GM18505 (cell line): Measurements from ENCODE around the gene TMEM164.
A peak's percentile ranks its signal among the peaks of the same experiment; 100 is the strongest.

ENCODE experiments used
- ATAC-seq: cut with Tn5 transposase; IDR thresholded peaks from one replicate; pipeline ENCODE4 v1.9.1; 2021; ENCODE audit not compliant: unreplicated experiment
- POLR2A ChIP-seq: IDR thresholded peaks from 4 replicates; pipeline ENCODE4 v1.6.1; 2011; ENCODE audit warnings: borderline replicate concordance; ENCODE audit not compliant: insufficient read depth, insufficient read length; ENCODE audit errors: extremely low read depth

TMEM164 gene

DNA sequence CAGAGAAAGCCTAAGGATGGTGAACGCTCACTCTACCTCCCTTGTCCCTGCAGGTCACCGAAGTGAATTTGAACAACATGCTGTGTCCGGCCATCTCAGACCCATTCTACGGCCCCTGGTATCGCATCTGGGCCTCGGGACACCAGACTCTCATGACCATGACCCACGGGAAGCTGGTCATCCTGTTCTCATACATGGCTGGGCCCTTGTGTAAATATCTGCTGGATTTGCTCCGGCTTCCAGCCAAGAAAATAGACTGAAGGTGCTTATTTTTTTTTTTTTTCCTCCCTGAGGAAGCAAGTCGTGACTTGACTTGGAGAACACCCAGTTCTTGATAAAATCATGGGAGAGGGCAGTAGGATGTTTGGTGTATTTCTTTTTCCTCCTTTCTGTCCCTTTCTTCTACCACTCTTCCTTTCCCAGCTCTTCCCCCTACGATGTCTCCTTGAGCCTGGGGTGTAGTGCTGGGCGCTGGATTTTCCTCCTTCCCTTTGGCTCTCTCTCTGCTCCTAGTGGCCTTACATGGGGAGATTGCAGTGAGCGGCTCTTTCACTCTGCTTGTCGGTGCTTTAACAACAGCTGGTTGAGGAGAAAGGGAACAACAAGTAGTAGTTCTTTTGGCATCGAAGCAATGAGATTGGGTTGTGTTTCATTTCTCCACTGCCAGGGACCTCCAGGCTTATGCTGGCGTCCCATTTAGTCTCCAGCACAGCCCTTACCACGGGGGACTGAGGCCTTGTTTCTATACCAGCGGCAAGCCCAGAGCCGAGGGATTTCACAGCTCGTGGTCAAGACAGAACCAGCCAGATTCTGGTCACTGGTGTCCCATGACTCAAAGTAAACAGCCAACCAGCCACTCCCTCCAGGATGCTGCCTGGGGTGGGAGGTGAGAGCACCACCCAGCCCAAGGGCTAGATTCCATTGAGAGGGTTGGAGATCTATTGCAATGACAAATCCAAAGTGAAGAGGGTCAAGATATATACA lies 170.6 kb downstream of the TMEM164 start:
- no peak for ATAC-seq
- no peak for TF ChIP-seq POLR2A

DNA sequence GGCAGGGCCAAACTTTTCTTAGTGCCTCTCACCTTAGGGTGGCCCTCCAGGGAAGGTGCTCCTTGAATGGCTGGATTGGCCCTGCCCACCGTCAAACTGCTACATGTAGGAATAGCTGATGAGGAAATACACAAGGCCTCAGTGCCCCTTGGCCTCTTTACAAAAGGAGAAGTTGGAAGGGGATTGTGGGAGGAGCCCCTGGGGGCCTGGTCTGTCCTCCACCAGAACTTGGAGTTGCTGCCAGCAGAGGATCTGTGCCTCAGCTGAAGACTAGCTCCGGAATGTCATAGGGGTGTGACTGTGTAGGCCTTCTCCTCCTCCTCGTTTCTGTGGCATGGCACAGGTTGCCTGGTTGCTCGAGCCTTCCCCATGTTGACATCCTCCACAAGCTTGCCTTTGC lies 172.2 kb downstream of the TMEM164 start:
- no peak for ATAC-seq

DNA sequence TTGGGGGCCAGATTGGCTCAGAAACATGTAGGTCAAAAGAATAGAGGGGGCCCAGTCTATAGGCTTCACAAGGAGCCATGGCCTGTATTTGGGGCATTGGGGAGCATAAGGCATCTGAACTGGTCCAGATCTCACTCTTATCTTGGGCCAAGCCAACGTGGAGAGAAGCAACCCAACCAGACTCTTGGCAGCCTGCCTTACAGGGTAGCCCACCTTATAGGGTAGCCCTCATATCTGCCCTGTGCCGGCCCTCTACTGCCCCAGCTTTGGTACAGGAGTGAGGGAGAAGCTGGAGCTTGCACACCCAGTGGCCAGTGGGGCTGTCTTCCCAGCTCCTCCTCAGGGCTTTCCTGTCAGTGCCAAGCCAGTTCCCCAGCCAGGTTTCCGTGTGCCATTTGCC lies 172.8 kb downstream of the TMEM164 start:
- no peak for ATAC-seq
- no peak for TF ChIP-seq POLR2A

More for the DNA sequence above, 172.2 kb downstream of the TMEM164 start:
- TF ChIP-seq POLR2A, result no peak

DNA sequence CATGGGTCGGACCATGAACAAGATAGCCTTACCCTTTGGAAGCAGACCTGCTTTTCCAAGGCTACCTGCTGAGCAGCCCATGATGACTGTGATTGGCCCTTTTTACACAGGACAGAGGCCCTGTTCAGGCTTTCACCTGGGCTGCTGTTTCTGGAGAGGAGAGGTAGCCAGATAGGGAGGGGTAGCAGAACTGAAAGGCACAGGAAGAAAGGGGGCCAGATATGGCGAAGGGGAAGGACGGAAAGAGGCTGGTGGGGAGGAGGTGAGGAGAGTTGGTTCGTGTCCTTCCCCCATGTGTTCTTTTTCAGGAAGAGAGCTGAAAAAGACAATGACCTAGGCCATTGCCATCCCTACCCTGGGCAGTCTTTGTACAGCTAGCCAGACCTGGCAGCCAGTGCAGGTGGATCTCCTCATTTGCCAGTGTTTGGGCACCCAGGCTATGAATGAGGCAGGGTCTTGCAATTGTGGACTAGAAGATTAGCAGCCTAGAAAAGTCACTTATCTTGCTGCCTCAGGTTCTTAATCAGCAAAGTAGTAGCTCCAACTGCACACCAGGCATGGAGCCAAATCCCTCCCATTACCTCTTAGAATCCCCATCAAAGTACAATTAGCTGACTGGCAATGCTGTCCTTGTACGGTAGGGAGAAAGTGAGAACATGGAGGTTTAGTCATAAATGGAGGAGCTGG lies 175.4 kb downstream of the TMEM164 start:
- TF ChIP-seq POLR2A, result no peak
- ATAC-seq, result no peak

DNA sequence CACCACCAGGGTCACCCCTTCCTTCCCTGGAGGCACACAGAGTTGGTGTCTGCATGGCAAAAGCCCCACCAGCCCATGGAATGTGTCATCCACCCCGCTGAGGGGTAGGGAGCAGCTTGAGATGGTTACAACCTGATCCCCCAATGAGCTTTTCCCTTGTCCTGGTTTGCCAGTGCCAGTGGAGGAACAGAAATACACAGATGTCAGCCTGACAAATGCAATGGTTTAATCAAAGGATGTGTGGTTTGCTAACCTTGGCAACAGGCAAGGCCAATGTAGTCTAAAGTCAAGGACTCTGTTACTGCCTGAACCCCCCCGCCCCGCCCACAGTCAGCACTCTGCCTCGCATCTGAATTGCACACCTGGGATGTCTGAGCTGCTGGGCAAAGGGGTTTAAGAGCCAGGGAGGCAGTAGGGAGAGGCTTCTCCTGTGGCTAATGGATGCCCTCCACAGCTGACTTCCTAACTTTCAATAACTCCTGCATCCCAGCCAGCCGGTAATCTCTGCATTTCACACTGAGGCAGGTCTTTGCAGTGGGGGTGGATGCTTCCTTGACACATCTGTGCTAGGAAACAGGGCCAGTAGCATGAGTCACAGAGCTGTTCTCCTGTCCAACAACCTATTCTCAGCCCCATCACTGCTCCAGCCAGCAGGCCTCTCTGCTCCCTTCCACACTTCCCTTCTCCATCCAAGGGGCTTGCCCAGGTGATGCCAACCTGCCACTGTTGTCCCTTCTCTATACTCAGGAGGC lies 177.4 kb downstream of the TMEM164 start:
- peak; percentile 22 for ATAC-seq
- TF ChIP-seq POLR2A, result no peak

DNA sequence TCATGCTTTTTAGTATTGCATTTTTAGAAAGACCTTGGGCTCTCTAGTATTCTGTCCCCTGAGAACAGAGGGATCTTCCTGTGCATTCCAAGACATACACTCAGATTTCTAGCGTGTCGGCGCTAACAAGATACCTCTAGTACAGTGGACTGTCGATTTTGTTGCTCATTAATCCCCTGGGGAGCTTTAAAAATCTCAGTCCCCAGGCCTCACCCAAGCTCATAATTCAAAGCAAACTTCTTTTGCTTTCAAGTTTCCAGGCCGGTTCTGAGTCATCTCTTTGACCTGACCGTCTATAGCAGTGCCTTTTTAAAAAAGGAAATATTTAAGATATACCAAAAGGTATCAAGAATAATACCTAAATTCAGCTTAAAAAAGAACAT lies 178.0 kb downstream of the TMEM164 start:
- TF ChIP-seq POLR2A, result no peak
- peak; percentile 62 for ATAC-seq

DNA sequence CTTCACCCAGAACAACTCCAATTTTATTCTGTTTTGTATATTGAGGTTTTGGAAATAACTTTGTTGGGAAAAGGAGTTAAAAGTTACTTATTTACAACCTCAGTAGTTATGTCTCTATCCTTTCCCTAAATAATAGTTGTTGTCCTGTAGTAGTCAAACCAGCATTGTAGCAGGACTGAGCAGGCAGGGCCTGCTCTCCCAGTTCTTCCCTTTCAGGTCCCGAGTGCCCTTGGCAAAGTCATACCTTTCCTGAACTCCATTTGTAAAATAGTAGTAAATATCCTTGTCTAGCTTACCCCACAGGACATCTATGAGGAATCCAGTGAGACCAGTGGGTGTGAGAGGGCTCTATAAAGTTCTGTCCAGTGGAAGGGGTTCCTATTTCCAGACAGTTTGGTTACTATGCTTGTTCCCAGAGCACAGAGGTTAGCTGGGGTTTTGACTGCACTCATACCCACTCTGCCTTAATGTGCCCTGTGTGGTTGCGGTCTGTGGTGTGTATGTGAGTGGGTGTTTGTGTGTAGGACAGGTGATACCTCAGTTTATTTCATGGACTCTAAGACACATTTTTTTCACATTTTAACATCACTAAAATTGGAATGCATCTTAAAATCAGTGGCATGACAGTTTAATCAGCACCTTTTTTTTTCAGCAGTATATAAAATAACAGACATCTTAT lies 178.7 kb downstream of the TMEM164 start:
- TF ChIP-seq POLR2A, result no peak
- no peak for ATAC-seq

DNA sequence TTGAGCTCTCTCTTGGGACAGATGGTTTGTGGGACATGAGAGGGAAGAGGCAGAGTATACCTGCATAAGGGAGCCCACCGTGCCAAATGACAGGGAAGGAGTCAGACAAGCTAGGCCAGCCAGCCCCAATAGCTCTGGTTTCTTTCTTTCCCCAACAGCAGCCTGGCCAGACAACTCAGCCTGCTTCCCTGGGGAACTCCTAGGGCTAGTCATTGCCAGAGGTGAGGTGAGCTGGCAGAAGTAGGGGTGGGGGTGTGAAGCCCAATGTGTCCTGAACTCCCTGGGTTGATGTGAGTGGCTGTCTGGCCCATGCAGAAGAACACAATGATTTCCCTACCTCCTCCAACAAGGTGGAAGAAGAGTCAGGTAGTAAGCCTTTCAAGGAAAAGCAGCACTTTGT lies 179.4 kb downstream of the TMEM164 start:
- TF ChIP-seq POLR2A, result no peak
- ATAC-seq, result no peak

DNA sequence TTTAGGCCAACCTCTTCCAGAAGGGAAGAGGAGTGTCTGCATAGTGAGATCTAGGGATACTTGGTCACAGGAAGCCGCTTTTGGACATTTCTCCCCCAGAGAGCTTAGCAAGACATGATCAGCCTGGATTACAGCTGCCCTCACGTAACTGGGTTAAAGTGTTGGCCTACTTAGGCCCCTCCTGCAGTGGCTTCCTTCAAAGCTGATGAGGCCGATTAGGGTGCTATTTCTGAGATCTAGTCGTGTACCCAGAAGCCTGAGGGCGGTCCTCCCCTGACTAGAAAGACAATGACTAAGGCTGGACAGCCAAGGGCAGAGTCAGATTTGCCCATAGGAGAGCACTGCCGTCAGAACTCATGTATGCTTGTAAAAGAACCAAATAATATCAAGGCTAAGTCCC lies 180.0 kb downstream of the TMEM164 start:
- no peak for TF ChIP-seq POLR2A
- ATAC-seq, result no peak

DNA sequence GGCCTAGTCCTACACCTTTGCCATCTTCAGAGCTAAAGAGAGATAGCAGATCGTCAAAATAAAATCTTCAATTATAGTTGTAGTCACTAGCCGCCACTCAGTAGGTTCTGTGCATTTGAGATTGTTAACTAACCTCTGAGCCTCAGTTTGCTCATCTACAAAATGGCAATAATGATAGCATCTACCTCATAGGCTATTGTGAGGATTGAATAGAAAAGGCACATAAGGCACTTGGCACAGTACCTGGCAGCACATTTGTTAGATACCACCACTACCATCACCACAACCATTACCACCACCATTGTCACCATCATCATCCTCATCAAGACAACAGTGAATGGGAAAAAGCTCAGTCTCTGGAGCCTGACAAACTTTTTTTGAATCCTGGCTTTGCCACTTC lies 180.4 kb downstream of the TMEM164 start:
- no peak for ATAC-seq
- no peak for TF ChIP-seq POLR2A

DNA sequence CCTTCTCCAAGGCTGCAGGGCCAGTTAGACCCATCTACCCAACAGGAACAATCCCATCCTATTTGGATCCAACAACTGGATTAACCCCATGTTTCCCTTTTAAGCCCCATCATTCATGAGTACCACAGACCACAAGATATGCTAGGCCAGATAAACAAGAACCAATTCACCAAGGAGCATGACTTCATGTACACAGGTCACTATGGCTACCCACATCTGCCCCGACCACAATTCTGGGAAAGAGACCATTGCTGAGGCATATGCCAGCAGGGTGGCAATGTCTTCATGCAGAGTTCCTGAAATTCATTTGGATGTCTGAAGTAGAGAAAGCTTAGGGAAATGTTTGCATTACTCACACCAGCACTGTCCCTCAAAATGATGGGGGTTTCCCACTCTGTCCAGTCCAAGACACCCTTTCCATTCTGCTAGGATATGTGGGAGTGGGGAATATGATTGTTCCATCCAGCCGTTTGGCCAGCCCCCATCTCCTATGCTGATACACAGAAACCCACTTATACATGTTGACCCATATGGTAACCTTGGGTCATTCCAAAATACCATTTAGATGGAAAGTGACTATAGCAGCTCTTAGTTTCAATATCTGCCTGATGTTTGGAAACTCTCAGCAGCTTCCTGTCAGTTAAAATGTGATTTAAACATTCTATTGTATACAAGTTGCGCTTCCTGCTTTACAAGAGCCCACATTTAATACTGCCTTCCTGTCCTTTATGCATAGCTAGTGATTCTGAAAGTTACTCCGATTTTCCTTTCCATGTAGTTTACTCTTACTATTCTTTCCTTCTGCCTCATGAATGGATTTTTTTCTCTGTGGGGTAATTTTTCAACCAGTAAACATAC lies 186.0 kb downstream of the TMEM164 start:
- ATAC-seq, result peak; percentile 56
- TF ChIP-seq POLR2A, result no peak

DNA sequence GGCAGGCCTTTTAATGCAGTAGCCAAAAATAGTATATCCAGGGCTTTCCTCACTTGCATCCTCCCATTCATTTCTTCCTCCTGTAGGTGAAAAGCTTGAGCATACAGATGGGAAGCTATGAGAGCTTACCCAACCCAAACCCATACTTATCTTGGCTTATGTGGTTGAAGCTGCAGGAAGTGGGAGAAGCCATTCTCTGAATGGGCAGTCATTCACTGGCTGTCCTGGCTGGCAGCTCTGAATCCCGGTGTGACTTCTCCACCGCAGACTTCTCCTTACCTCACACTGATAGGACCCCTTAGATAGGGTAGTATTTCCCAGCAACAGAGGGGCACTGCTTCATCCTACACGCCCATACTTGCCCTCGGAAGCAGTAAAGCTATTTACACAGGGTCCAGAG lies 189.6 kb downstream of the TMEM164 start:
- no peak for TF ChIP-seq POLR2A
- no peak for ATAC-seq
